SKM-1 (cell line): ENCODE results near the gene PSG2.
"Not testable (repeated sequence)": the region's sequence is repeated elsewhere in the genome, so short reads cannot be mapped to it uniquely, and the experiment has no call there.

Experiments
- DNase-seq: peaks from one replicate; lab custom pipeline; 2025; ENCODE audit not compliant: unreplicated experiment; lab: John Stamatoyannopoulos, UW

Gene PSG2

GRCh38 chr19:43082601-43083000 lies at the start of gene PSG2:
TSS of gene PSG2 (minus strand) at chr19:43082701. CDS start at chr19:43082569, 132 bp downstream.
- DNase-seq, result not testable (repeated sequence)

DNA sequence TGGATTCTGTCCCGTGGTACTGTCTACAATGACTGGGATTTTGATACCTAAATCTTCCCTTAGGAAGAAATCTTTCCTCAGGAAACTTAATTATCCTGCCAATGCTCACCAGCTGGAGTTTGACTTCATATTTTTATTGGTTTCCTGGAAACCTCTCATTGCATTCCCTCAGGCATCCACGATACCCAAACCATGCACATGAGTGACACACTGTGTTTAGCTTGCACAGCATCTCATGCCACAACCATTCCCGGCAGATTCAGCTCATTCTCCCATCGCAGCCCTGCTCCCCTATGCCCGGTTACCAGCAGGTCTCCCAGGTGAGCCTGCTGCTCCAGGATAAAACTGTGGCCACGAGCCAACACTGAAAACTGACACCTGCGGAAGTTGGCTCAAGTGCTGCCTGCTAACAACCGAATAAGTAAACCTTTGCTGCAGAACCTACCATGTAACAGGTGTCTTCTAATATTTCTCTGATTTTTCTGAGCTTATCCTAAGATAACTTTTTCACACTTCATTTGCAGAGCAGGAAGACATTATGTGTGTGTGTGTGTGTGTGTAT lies 48.9 kb upstream of the PSG2 start:
- not testable (repeated sequence) for DNase-seq

DNA sequence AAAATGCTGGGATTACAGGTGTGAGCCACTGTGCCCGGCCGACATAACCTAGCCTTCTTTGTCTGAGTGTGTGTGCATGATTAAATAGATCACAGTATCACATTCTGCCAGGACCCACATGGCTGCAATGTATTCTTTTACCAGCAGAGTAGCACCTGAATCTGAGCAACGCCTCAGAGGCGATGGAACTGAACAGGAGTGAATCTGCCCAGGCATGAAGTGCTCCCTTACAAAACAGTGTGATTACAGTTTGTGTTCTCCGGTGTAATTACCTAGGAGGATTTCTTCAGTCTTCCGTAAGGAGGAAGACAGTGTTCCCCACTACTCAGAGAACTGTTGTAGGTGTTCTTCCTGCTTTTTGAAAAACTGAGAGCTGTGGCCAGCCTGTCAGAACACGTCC lies 46.7 kb upstream of the PSG2 start:
- not testable (repeated sequence) for DNase-seq

- DNase-seq, result not testable (repeated sequence)
Observed at GRCh38 chr19:43127336-43127735, 44.8 kb upstream of the PSG2 start.

- no peak for DNase-seq
Observed at GRCh38 chr19:43126720-43127119, 44.2 kb upstream of the PSG2 start.

DNA sequence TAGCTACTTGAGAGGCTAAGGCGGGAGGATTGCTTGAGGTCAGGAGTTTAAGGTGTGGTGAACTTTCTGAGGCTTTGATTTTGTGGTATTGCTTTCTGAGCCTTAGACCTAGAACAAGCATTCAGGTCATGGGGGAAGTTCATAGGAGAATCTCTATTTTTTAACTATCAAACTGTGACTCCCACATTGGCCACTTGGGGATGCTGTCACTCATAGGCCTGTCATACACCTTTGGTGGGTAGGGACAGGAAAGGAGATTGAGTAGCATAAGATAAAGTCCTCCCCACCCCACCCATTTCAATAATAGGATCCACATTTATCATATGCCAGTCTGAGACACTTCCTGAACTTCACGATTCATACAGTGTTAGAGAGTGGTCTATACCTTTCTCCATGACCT lies 41.9 kb upstream of the PSG2 start:
- DNase-seq, result no peak

- DNase-seq, result not testable (repeated sequence)
Observed at GRCh38 chr19:43120433-43121026, 38.0 kb upstream of the PSG2 start.

- DNase-seq, result not testable (repeated sequence)
Observed at GRCh38 chr19:43119526-43119925, 37.0 kb upstream of the PSG2 start.

DNA sequence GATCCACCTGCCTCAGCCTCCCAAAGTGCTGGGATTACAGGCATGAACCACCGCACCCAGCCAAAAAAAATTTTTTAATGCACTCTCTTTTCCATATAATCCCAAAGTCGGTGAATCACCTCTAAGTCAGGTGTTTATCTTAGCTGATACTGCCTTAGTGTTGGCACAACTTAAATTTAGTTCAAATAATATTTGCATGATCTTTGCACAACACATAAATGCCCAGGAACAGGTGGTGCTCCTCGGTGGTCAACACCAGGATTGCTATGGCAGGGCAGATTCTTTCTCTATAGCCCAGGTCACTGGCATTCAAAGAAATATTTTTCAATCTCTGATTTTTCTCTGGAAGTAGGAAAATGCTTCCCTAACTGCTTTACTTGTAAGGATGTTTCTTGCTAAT lies 33.9 kb upstream of the PSG2 start:
- not testable (repeated sequence) for DNase-seq

DNA sequence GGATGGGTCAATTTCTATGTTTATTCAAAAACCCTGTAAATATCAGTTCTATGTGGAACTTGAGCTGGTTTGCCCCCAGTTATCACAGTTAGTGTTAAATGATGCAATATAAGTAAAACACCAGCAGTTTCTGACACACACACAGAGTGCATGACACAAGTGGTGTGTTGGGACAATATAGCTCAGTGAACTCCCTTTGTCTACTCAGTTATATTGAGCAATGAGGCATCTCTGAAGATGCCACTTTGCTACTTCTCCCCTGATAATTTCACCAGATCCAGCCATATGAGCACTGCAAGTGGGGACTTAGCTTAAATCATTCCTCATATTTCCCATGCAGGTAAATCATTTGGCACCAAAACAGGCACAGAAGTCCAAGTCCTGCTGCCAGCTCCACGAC lies 33.0 kb upstream of the PSG2 start:
- not testable (repeated sequence) for DNase-seq

DNA sequence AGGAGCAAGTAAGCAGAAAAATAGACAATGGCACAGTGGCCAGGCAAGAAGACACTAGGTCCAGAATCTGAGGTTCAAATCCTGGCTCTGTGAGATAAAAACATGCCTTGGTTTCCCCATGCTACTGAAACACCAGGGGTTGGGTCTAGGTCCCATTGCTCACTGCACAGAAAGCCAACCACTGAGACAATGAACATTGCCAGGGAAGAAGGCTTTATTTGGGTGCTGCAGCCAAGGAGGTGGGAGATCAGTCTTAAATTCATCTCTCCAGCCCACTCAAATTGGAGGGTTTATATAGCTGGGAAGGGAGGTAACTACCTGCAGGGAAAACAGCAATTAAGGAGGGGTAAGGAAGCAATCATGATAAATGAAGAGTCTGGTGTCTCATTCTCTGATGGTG lies 32.6 kb upstream of the PSG2 start:
- DNase-seq, result not testable (repeated sequence)

- DNase-seq, result not testable (repeated sequence)
Observed at GRCh38 chr19:43114626-43115025, 32.1 kb upstream of the PSG2 start.

- not testable (repeated sequence) for DNase-seq
Observed at GRCh38 chr19:43107401-43107800, 24.9 kb upstream of the PSG2 start.

- DNase-seq, result no peak
Observed at GRCh38 chr19:43105496-43105895, 23.0 kb upstream of the PSG2 start.

GRCh38 chr19:43104215-43104850 lies 21.8 kb upstream of the PSG2 start:
- DNase-seq, result not testable (repeated sequence)

- DNase-seq, result no peak
Observed at GRCh38 chr19:43101950-43102349, 19.4 kb upstream of the PSG2 start.

DNA sequence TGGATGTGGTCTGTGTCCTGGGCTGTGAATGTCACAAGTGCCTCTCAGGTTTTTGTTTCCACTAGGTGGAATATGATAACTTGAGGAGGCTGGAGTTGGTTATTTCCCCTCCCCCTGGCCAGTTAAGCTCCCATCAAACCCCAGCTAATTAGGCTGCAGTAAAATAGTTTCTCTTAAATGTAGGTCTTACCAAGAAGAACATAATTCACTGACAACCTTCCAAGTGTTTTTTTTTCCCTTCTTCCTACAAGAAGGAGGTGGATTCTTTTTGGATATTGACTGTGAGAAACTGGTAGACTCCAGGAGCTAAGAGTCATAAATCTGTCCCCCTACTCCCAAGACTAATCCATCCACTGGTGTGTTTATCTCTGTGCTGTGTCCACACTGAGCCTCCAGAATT lies 15.9 kb upstream of the PSG2 start:
- DNase-seq, result not testable (repeated sequence)

DNA sequence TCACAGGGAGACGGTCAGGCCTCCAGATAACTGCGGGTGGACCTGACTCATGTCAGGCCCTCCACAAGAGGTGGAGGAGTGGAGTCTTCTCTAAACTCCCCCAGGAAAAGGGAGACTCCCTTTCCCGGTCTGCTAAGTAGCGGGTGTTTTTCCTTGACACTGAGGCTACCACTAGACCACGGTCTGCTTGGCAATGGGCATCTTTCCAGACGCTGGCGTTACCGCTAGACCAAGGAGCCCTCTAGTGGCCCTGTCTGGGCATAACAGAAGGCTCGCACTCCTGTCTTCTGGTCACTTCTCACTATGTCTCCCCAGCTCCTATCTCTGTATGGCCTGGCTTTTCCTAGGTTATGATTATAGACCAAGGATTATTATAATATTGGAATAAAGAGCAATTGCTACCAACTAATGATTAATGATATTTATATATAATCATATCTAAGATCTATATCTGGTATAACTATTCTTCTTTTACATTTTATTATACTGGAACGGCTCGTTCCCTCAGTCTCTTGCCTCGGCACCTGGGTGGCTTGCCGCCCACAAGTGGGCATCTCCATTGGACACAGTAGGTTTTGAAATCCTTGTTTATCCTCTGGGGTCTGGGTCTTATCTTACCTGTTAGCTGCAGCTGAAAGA lies 5.3 kb upstream of the PSG2 start:
- DNase-seq, result not testable (repeated sequence)

- not testable (repeated sequence) for DNase-seq
Observed at GRCh38 chr19:43085796-43086530, 3.5 kb upstream of the PSG2 start.

DNA sequence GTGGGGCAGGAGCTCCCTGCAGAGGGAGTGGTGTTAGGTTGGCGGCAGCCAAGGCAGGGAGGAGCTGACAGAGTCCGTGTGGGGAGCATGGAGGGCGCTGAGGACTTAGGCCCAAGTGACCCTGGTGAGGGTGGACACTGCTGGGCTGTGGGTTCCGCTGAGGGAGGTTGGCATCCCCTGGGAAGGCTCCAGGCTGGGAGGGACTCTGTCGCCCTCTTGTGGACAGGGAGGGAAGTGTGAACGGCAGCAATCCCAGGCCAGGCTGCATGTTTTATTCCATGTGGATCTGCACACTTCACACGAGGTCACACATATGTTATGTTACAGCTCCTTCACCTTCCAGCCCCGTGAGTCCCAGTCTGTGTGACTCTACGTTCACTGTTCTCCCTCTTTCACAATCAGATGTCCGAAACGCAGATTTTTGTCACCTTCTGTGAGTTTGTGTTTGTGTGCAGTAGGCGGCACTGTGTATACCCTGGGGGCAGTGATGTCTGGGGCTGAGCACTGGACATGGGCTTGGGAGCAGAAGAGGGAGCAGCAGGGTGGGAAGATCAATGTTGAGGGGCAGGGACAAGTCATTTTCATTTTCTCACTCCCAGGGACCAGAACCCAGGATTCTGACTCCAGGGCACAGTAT lies 1.8 kb upstream of the PSG2 start:
- DNase-seq, result not testable (repeated sequence)

DNA sequence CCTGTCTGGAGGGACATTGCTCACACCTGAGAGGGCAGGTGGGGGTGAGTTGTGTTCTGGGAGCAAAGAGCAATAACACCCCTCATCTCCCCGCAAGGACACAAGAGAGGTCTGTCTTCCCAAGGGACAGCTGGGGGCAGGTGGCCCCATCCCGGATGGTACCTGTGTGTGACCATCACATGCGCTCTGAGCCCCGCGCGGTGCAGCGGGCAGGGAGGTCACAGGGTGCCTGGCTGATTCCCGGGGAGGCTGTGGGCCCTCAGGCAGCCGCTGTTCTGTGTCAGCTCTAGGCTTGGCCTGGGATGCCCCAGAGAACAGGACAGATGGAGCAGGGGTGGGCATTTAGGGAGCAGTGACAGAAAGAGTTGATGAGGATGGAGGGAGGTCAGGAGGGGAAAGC lies 1.2 kb upstream of the PSG2 start:
- DNase-seq, result not testable (repeated sequence)
